Measurements from ENCODE around the gene SLC66A2.

SLC66A2 gene

DNA sequence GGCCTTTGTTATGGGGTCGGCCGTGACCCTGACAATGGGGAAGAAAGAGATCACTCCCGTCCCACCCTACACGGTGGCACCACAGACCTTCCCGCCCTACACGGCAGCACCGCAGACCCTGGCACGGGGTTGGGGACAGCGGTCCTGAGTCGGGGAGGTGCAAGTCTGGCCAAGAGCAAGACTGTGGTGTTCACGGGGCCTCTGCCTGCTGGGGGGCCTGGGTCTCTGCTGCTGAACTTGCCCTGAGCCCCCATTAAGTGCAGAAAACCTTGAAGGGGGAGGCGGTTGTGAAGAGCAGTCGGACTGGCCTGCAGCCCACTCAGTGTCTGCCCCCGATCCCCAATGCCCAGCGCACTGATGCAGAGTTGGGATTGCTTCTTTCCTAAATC lies 75.9 kb downstream of the SLC66A2 start:
- TF ChIP-seq, protein P1, sequence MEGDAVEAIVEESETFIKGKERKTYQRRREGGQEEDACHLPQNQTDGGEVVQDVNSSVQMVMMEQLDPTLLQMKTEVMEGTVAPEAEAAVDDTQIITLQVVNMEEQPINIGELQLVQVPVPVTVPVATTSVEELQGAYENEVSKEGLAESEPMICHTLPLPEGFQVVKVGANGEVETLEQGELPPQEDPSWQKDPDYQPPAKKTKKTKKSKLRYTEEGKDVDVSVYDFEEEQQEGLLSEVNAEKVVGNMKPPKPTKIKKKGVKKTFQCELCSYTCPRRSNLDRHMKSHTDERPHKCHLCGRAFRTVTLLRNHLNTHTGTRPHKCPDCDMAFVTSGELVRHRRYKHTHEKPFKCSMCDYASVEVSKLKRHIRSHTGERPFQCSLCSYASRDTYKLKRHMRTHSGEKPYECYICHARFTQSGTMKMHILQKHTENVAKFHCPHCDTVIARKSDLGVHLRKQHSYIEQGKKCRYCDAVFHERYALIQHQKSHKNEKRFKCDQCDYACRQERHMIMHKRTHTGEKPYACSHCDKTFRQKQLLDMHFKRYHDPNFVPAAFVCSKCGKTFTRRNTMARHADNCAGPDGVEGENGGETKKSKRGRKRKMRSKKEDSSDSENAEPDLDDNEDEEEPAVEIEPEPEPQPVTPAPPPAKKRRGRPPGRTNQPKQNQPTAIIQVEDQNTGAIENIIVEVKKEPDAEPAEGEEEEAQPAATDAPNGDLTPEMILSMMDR (conservative IDR thresholded peaks at IDR 0.05; ENCODE audit: low read length) = no peak
- no peak for TF ChIP-seq EZH2phosphoT487 (IDR thresholded peaks at IDR 0.05; ENCODE audit: borderline replicate concordance)
- Histone ChIP-seq H3K4me1 (ENCODE audit: insufficient read depth, low read length, poor library complexity, severe bottlenecking) (no peaks in the 10 kb centered on the region), H3K4me3 (ENCODE audit: low read length, poor library complexity, severe bottlenecking) (no peak overlapping the region), H3K9me3 (ENCODE audit: insufficient read depth, low read depth, low read length) (peaks cover 36% of the 10 kb centered on the region; the same call in 1 of the 2 replicates), H3K36me3 (ENCODE audit: insufficient read depth, low read length) (no peaks in the 10 kb centered on the region), H3K9me2 (replicated peaks; ENCODE audit: low read depth, low read length) (no peaks in the 10 kb centered on the region), H4K20me1 (ENCODE audit: insufficient read depth, low read length, poor library complexity, severe bottlenecking) (no peaks in the 10 kb centered on the region), H3K9ac (ENCODE audit: low read depth, low read length, poor library complexity, severe bottlenecking) (no peak overlapping the region), H3K27me3 (ENCODE audit: insufficient read depth, low read length, poor library complexity, severe bottlenecking) (no peaks in the 10 kb centered on the region), H2AFZ (ENCODE audit: low read length) (no peak overlapping the region), H3K4me2 (ENCODE audit: low read depth, low read length, poor library complexity, severe bottlenecking) (no peak overlapping the region), H3F3A (ENCODE audit: low read depth) (no peaks in the 10 kb centered on the region), H3K79me2 (ENCODE audit: insufficient read depth, low read length) (no peaks in the 10 kb centered on the region)

DNA sequence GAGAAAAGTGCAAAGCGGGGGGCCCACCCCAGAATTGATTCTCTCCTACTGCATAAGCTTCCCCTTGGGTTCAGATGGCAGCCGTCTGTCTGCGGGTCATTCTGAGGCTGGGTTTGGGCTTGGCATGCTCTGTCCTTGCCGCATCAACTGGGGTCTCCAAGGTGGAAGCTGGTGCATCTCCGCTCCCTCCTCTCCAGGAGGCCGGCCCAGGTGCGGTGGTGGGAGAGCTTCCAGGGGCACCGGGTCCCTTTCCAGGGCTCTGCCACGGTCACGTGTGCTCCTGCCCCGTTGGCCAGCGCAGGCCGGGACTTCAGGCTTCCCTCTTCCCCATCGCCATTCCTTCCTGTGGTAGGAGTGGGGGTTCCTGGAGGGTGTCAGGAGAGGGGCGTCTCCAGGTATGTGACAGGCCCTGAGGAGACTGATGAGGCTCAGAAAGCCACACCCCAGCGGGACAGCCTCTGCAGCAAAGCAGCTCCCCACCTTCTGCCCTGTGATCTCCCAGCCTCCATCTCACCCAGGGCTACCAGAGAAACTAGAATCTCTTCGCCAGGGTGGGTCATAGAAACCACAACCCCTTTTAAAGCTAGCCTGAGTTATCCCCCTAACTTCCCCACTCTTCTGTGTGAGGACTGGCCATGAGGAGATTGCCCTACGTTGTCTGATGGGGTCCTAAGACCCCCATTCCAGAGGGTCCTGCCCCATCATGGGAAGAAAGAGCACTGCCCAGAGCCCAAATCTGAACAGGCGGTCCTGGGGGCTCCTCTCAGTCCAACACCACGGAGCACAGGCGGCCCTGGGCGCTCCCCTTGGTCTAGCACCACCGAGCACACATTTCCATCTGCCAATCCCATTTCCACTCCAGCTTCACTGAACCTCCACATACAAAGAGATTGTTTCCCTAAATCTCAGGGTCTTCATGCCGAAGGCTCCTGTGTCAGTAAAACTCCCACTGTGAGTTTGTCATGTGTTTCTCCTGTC lies 76.6 kb downstream of the SLC66A2 start:
- Histone ChIP-seq H3K4me1 (ENCODE audit: insufficient read depth, low read length, poor library complexity, severe bottlenecking) (no peaks in the 10 kb centered on the region), H3F3A (ENCODE audit: low read depth) (no peaks in the 10 kb centered on the region), H3K79me2 (ENCODE audit: insufficient read depth, low read length) (no peaks in the 10 kb centered on the region), H3K27me3 (ENCODE audit: insufficient read depth, low read length, poor library complexity, severe bottlenecking) (no peaks in the 10 kb centered on the region), H3K36me3 (ENCODE audit: insufficient read depth, low read length) (no peaks in the 10 kb centered on the region), H3K9me3 (ENCODE audit: insufficient read depth, low read depth, low read length) (peaks cover 36% of the 10 kb centered on the region; the same call in 1 of the 2 replicates), H3K9me2 (replicated peaks; ENCODE audit: low read depth, low read length) (no peaks in the 10 kb centered on the region), H3K9ac (ENCODE audit: low read depth, low read length, poor library complexity, severe bottlenecking) (no peak overlapping the region), H3K4me2 (ENCODE audit: low read depth, low read length, poor library complexity, severe bottlenecking) (no peak overlapping the region), H2AFZ (ENCODE audit: low read length) (no peak overlapping the region), H3K4me3 (ENCODE audit: low read length, poor library complexity, severe bottlenecking) (no peak overlapping the region), H4K20me1 (ENCODE audit: insufficient read depth, low read length, poor library complexity, severe bottlenecking) (no peaks in the 10 kb centered on the region)
- TF ChIP-seq, protein P1 (conservative IDR thresholded peaks at IDR 0.05; ENCODE audit: low read length) = no peak
- no peak for TF ChIP-seq EZH2phosphoT487 (IDR thresholded peaks at IDR 0.05; ENCODE audit: borderline replicate concordance)

DNA sequence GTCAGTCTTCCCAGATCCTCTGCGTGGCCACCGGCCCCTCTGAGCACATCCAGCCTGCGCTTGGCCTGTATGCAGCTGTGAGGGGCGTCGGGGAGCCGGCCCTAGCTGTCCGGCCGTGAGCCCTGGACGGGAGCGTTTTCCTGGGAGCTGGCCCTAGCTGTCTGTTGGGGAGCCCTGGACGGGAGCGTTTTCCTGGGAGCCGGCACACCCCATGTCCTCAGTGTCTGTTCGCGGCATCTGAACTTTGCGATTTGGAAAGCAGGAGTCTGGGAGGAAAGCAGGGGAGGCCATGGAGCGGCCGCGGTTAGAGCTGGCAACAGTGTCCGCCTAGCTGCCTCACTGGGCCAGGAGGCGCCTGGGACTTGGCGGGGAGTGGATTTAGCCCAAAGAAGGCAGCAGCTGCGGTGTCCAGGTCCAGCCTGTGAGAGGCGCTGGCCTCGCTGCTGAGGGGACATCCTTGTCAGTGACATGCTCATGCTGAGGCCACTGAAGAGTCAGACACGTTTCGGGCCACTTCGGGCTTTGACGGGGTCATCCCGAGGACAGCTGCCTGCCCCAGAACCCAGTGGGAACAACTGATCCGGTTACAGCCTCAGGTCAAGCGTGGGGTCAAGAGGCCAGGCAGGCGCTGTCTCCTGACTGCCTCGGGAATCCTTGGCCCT lies 77.9 kb downstream of the SLC66A2 start:
- Histone ChIP-seq H3K9ac (ENCODE audit: low read depth, low read length, poor library complexity, severe bottlenecking) (no peak overlapping the region), H3K27me3 (ENCODE audit: insufficient read depth, low read length, poor library complexity, severe bottlenecking) (no peaks in the 10 kb centered on the region), H3K4me3 (ENCODE audit: low read length, poor library complexity, severe bottlenecking) (no peak overlapping the region), H3K36me3 (ENCODE audit: insufficient read depth, low read length) (no peaks in the 10 kb centered on the region), H3K4me1 (ENCODE audit: insufficient read depth, low read length, poor library complexity, severe bottlenecking) (no peaks in the 10 kb centered on the region), H3K79me2 (ENCODE audit: insufficient read depth, low read length) (no peaks in the 10 kb centered on the region), H2AFZ (ENCODE audit: low read length) (no peak overlapping the region), H4K20me1 (ENCODE audit: insufficient read depth, low read length, poor library complexity, severe bottlenecking) (no peaks in the 10 kb centered on the region), H3K4me2 (ENCODE audit: low read depth, low read length, poor library complexity, severe bottlenecking) (no peak overlapping the region), H3K9me2 (replicated peaks; ENCODE audit: low read depth, low read length) (no peaks in the 10 kb centered on the region), H3F3A (ENCODE audit: low read depth) (no peaks in the 10 kb centered on the region), H3K9me3 (ENCODE audit: insufficient read depth, low read depth, low read length) (peaks cover 25% of the 10 kb centered on the region; the same call in 1 of the 2 replicates)
- TF ChIP-seq EZH2phosphoT487 (IDR thresholded peaks at IDR 0.05; ENCODE audit: borderline replicate concordance) = no peak
- TF ChIP-seq, protein P1 (conservative IDR thresholded peaks at IDR 0.05; ENCODE audit: low read length) = no peak
